Heart right ventricle (tissue), 16 donors: ENCODE results near the gene RNASE7. TPM values are rescaled to one million over a fixed set of nuclear protein-coding genes. Genes with fewer than 3 reads are reported as not detected.
A peak's percentile ranks its signal among the peaks of the same experiment; 100 is the strongest.
"Not testable (repeated sequence)": the region's sequence is repeated elsewhere in the genome, so short reads cannot be mapped to it uniquely, and the experiment has no call there.

Experiments used
- ATAC-seq, 8 donors: fragments of 200-7000 bp; cut with Tn5 transposase; one replicate each; pipeline ENCODE4 v1.9.1; 2020; ENCODE audit warnings: mild to moderate bottlenecking in 8 of 8, moderate library complexity in 8 of 8, moderate number of reproducible peaks in 1 of 8
- DNase-seq, 2 donors: peaks; one replicate each; pipeline ENCODE4 v3.0.0-alpha.2; 2020
- H3K27ac ChIP-seq, 10 donors: fragments of 200-600 bp; sonication (generic) in 2 of 10; one replicate each; pipeline versions ENCODE4 v1.5.0 to v1.8.0; 2020 to 2022; ENCODE audit warnings: mild to moderate bottlenecking in 3 of 10
- H3K27me3 ChIP-seq, 7 donors: fragments of 200-600 bp; one replicate each; pipeline ENCODE4 v1.8.0; 2021 to 2022; ENCODE audit warnings: mild to moderate bottlenecking in 2 of 7
- H3K36me3 ChIP-seq, 9 donors: fragments of 200-600 bp; sonication (generic) in 1 of 9; one replicate each; pipeline versions ENCODE4 v1.5.0 to v1.8.0; 2020 to 2022; ENCODE audit warnings: mild to moderate bottlenecking in 2 of 9
- H3K4me1 ChIP-seq, 9 donors: fragments of 200-600 bp; sonication (generic) in 1 of 9; one replicate each; pipeline versions ENCODE4 v1.5.0 to v1.8.0; 2020 to 2022; ENCODE audit warnings: mild to moderate bottlenecking in 4 of 9
- H3K4me3 ChIP-seq, 10 donors: fragments of 200-600 bp; sonication (generic) in 2 of 10; one replicate each; pipeline versions ENCODE4 v1.5.0 to v1.8.0; 2020 to 2022; ENCODE audit warnings: mild to moderate bottlenecking in 7 of 10, moderate library complexity in 2 of 10
- H3K9me3 ChIP-seq, 11 donors: fragments of 200-600 bp in 10 of 11; sonication (generic) in 2 of 11; one replicate each; pipeline versions ENCODE4 v1.5.0 to v1.8.0; 2013 to 2022; ENCODE audit warnings: mild to moderate bottlenecking in 2 of 11, control low read depth in 1 of 11, moderate library complexity in 1 of 11
- CTCF ChIP-seq, 9 donors: fragments of 200-600 bp; sonication (generic) in 2 of 9; IDR thresholded peaks; one replicate each; pipeline versions ENCODE4 v1.5.0 to v1.8.0; 2021 to 2022; ENCODE audit warnings: antibody characterized with exemption in 9 of 9, mild to moderate bottlenecking in 5 of 9, moderate library complexity in 1 of 9
- WGBS, 2 donors: extraction: QIAGEN DNeasy Blood & Tissue Kit; methylation state at CpG; one replicate each; pipeline ENCODE4 v1.1.7; 2013; ENCODE audit warnings: inconsistent platforms in 1 of 2; 5-methylcytosine and 5-hydroxymethylcytosine counted together
- intact Hi-C, 10 donors: fragments of 100-400 bp; cut with DNase I; formaldehyde crosslinking; loops; one replicate each; pipeline versions ENCODE4 v1.11.1 to v1.14.2; 2022
- polyA plus RNA-seq, 2 donors: library from polyadenylated mRNA; stranded (reverse); fragments of 200-250 nt; gene quantifications; one replicate each; pipeline ENCODE4 v1.2.3, GENCODE V29; 2013
- total RNA-seq, 10 donors: library from RNA; stranded (reverse); fragmentation: NEBNext Ultra II Directional in 3 of 10; extraction: Animal tissue kit (Norgen Biotek cat#: 25700) in 3 of 10; gene quantifications; one replicate each; pipeline versions ENCODE4 v1.2.1 to v1.2.4, GENCODE V29; 2021 to 2023
- donor health status: Arrhythmogenic right ventricular cardiomyopathy.
- donor health status: ischemic (EF 13 %, LVEDD 7.1; RV severe dilation, severe dysfunction).
- donor health status: healthy with polysubstance abuse.
- donor health status: DM: no; HTN: yes; CAD: no.
- donor health status: DM: no; HTN: no; CAD: no.
- donor health status: ischemic (EF 25% LVEDD 6.9; RV normal size, moderate dysfunction).
- donor health status: ischemic (EF 25% LVEDD 5.7; RV mildly dilated, moderate dysfunction).
- donor health status: healthy.
- donor health status: DM: yes; HTN: yes; CAD: no.
- donor health status: Ischemic cardiomyopathy.
- donor health status: ischemic (EF 35%, LVEDD 5.7; RV mildly dilated, moderate dysfunction).
- donor health status: nonischemic (EF 11% LVEDD 7.7; RV severe dilation, severe dysfunction).
- donor health status: DM: yes; HTN: yes; CAD: no.
- donor health status: PGD.
- donor health status: ischemic (EF 29% LVEDD 5.4; RV normal size, mild dysfunction).
- donor health status: nonischemic (EF 23%, LVEDD 6.1; RV moderate dilation, normal function).

RNASE7 gene
- total and polyA plus RNA-seq, 12 donors = 0.03 TPM; not detected in 11

DNA sequence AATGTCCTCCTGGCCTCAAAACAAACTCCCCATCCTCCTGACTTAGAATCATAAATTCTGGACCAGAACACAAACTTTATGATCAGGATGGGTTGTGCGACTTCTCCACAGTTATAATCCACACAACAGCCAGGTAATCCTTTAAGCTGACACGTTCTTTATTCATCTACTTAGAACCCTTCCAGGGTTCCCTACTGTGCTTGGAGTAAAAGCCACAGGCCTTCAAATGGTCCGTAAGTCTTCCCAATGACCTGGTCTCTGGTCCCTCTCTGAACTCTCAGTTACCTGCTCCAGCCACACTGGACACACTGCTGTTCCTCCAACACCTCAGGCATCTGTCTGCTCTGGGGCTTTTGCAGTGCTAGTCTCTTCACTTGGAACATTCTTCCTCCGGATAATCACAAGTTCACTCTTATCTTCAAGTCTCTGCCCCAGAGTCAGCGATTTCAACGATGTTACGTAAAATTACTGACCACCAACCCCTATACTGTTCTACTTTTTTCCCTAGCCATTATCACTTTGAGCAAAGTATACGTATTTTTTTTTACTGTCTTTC is 1.7 kb upstream of the RNASE7 start:
- intact Hi-C loops = loop anchor here in 7 of 10 donors (1.0 to 10.0 kb wide), 9 partner anchors 25 to 343 kb away; no protein-coding TSS in a partner anchor
- DNase-seq (no peak), ATAC-seq (no peak)
- H3K4me3 ChIP-seq = no peak overlapping the region
- H3K9me3 ChIP-seq = no peaks in the 10 kb centered on the region
- H3K4me1 ChIP-seq = peaks cover 13 to 53% (median 44%) of the 10 kb centered on the region in 9 donors
- H3K27ac ChIP-seq = peak overlapping the region in 3 of 10 donors; percentile 73 to 87 (median 77)
- 73 to 74% methylated on average over 8 of the region's 8 CpGs for WGBS, 2 donors
- TF ChIP-seq CTCF (IDR thresholded peaks at IDR 0.05) = peak in 1 of 9 donors; percentile 5
- H3K36me3 ChIP-seq = no peaks in the 10 kb centered on the region
- H3K27me3 ChIP-seq = peaks cover 0 to 7% (median 0%) of the 10 kb centered on the region in 7 donors

- not testable (repeated sequence) for H3K36me3 ChIP-seq, DNase-seq, H3K27ac ChIP-seq, ATAC-seq, H3K4me3 ChIP-seq, H3K9me3 ChIP-seq, H3K27me3 ChIP-seq
- WGBS, 2 donors = 87 to 90% methylated on average over 3 of the region's 3 CpGs
- intact Hi-C loops = loop anchor here in 7 of 10 donors (1.0 to 10.0 kb wide), 9 partner anchors 26 to 344 kb away; no protein-coding TSS in a partner anchor
- H3K4me1 ChIP-seq = peaks cover 13 to 53% (median 44%) of the 10 kb centered on the region in 9 donors
Measured at GRCh38 chr14:21040941-21041340, 1.2 kb upstream of the RNASE7 start.

DNA sequence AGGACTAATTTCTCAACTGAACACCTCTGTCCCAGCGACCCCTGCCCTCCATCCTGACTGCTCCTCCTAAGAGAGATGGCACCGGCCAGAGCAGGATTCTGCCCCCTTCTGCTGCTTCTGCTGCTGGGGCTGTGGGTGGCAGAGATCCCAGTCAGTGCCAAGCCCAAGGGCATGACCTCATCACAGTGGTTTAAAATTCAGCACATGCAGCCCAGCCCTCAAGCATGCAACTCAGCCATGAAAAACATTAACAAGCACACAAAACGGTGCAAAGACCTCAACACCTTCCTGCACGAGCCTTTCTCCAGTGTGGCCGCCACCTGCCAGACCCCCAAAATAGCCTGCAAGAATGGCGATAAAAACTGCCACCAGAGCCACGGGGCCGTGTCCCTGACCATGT is 756 bp downstream of the RNASE7 start:
- H3K27me3 ChIP-seq = peaks cover 0 to 7% (median 0%) of the 10 kb centered on the region in 7 donors
- peak in 1 of 8 donors; percentile 19 for ATAC-seq
- no peak for TF ChIP-seq CTCF (IDR thresholded peaks at IDR 0.05)
- intact Hi-C loops = loop anchor here in 4 of 10 donors (5.0 to 10.0 kb wide), 5 partner anchors 36 to 346 kb away; no protein-coding TSS in a partner anchor
- H3K4me3 ChIP-seq = no peak overlapping the region
- H3K4me1 ChIP-seq = peaks cover 13 to 50% (median 44%) of the 10 kb centered on the region in 9 donors
- H3K36me3 ChIP-seq = no peaks in the 10 kb centered on the region
- 35 to 44% methylated on average over 8 of the region's 8 CpGs for WGBS, 2 donors
- H3K9me3 ChIP-seq = no peaks in the 10 kb centered on the region
- no peak for DNase-seq
- peak overlapping the region in 5 of 10 donors; percentile 6 to 67 (median 49) for H3K27ac ChIP-seq

- WGBS, 2 donors = 27 to 29% methylated on average over 2 of the region's 2 CpGs
- H3K4me3 ChIP-seq = no peak overlapping the region
- no peaks in the 10 kb centered on the region for H3K36me3 ChIP-seq
- TF ChIP-seq CTCF (IDR thresholded peaks at IDR 0.05) = no peak
- intact Hi-C loops = loop anchor here in 4 of 10 donors (5.0 to 10.0 kb wide), 5 partner anchors 36 to 346 kb away; no protein-coding TSS in a partner anchor
- H3K4me1 ChIP-seq = peaks cover 13 to 50% (median 40%) of the 10 kb centered on the region in 9 donors
- H3K9me3 ChIP-seq = no peaks in the 10 kb centered on the region
- peaks cover 0 to 7% (median 0%) of the 10 kb centered on the region in 7 donors for H3K27me3 ChIP-seq
- DNase-seq (no peak), ATAC-seq (peak in 2 of 8 donors; percentile 5 to 39)
- H3K27ac ChIP-seq = peak overlapping the region in 8 of 10 donors; percentile 6 to 67 (median 30)
Measured at GRCh38 chr14:21043387-21043973, 1.3 kb downstream of the RNASE7 start.
